Activated naive CD4-positive, alpha-beta T cell (primary cell): ENCODE results near the gene ECEL1.

Experiments
- DNase-seq, 4 experiments: peaks; one replicate each; lab custom pipeline; 2025; lab: John Stamatoyannopoulos, UW

The ECEL1 gene

GRCh38 chr2:232483923-232484627 lies 3.6 kb downstream of the ECEL1 start:
- no peak for DNase-seq

GRCh38 chr2:232483311-232483922 lies 4.2 kb downstream of the ECEL1 start:
- no peak for DNase-seq

- no peak for DNase-seq
Observed at GRCh38 chr2:232482301-232483238, 5.1 kb downstream of the ECEL1 start.

GRCh38 chr2:232481322-232482140 lies 6.1 kb downstream of the ECEL1 start:
- no peak for DNase-seq

- no peak for DNase-seq
Observed at GRCh38 chr2:232480201-232481190, 7.1 kb downstream of the ECEL1 start.

GRCh38 chr2:232479341-232480200 lies 8.1 kb downstream of the ECEL1 start:
- no peak for DNase-seq

GRCh38 chr2:232478571-232479340 lies 8.9 kb downstream of the ECEL1 start:
- DNase-seq: no peak

- no peak for DNase-seq
Observed at GRCh38 chr2:232477751-232478510, 9.7 kb downstream of the ECEL1 start.

GRCh38 chr2:232476791-232477190 lies 10.8 kb downstream of the ECEL1 start:
- no peak for DNase-seq

- no peak for DNase-seq
Observed at GRCh38 chr2:232476045-232476444, 11.6 kb downstream of the ECEL1 start.

- DNase-seq: no peak
Observed at GRCh38 chr2:232473467-232473890, 14.2 kb downstream of the ECEL1 start.

- DNase-seq: no peak
Observed at GRCh38 chr2:232466221-232466620, 21.4 kb downstream of the ECEL1 start.

- DNase-seq: no peak
Observed at GRCh38 chr2:232465061-232465460, 22.6 kb downstream of the ECEL1 start.

- no peak for DNase-seq
Observed at GRCh38 chr2:232464544-232464885, 23.1 kb downstream of the ECEL1 start.

GRCh38 chr2:232463701-232464543 lies 23.7 kb downstream of the ECEL1 start:
- no peak for DNase-seq

- DNase-seq: no peak
Observed at GRCh38 chr2:232460171-232460570, 27.5 kb downstream of the ECEL1 start.

- no peak for DNase-seq
Observed at GRCh38 chr2:232459419-232460035, 28.1 kb downstream of the ECEL1 start.
